GM21367 (cell line): ENCODE data around the gene SPP2.

Source experiments
- ATAC-seq: cut with Tn5 transposase; IDR thresholded peaks from one replicate; pipeline ENCODE4 v1.9.1; 2021; ENCODE audit not compliant: unreplicated experiment

SPP2 gene

GRCh38 chr2:234038076-234038802, 12.3 kb upstream of the SPP2 start:
- no peak for ATAC-seq

- ATAC-seq, result no peak
Observed at GRCh38 chr2:234044157-234044556, 6.3 kb upstream of the SPP2 start.

- no peak for ATAC-seq
Observed at GRCh38 chr2:234046521-234046920, 4.0 kb upstream of the SPP2 start.

GRCh38 chr2:234047361-234047760, 3.1 kb upstream of the SPP2 start:
- no peak for ATAC-seq

GRCh38 chr2:234048049-234048448, 2.5 kb upstream of the SPP2 start:
- no peak for ATAC-seq

GRCh38 chr2:234051374-234052070, 1.0 kb downstream of the SPP2 start:
- ATAC-seq, result no peak

- ATAC-seq, result no peak
Observed at GRCh38 chr2:234058881-234059280, 8.4 kb downstream of the SPP2 start.

GRCh38 chr2:234060236-234060635, 9.7 kb downstream of the SPP2 start:
- no peak for ATAC-seq

GRCh38 chr2:234061624-234062257, 11.2 kb downstream of the SPP2 start:
- no peak for ATAC-seq

- ATAC-seq, result no peak
Observed at GRCh38 chr2:234066587-234066986, 16.1 kb downstream of the SPP2 start.

- ATAC-seq, result no peak
Observed at GRCh38 chr2:234071664-234072063, 21.2 kb downstream of the SPP2 start.

- ATAC-seq, result no peak
Observed at GRCh38 chr2:234072454-234072853, 22.0 kb downstream of the SPP2 start.

- no peak for ATAC-seq
Observed at GRCh38 chr2:234074751-234075517, 24.4 kb downstream of the SPP2 start.

GRCh38 chr2:234075518-234075915, 25.0 kb downstream of the SPP2 start:
- ATAC-seq, result no peak

- ATAC-seq, result no peak
Observed at GRCh38 chr2:234075947-234076346, 25.4 kb downstream of the SPP2 start.

- ATAC-seq, result no peak
Observed at GRCh38 chr2:234076451-234076850, 25.9 kb downstream of the SPP2 start.

GRCh38 chr2:234078129-234078528, 27.6 kb downstream of the SPP2 start:
- no peak for ATAC-seq

GRCh38 chr2:234081970-234082822, 31.7 kb downstream of the SPP2 start:
- no peak for ATAC-seq

- ATAC-seq, result no peak
Observed at GRCh38 chr2:234083572-234084348, 33.3 kb downstream of the SPP2 start.

- ATAC-seq, result no peak
Observed at GRCh38 chr2:234091432-234091879, 41.0 kb downstream of the SPP2 start.
